Tracheal epithelial cell (primary cell): Measurements from ENCODE around the gene PRR5L. TPM values are rescaled to one million over a fixed set of nuclear protein-coding genes. Genes with fewer than 3 reads are reported as not detected.

ENCODE experiments used
- total RNA-seq: library from RNA; depleted of rRNA; stranded (reverse); fragments of >200 nt; gene quantifications from 2 replicates; pipeline ENCODE4 v1.2.1, GENCODE V29; 2014

The PRR5L gene, protein sequence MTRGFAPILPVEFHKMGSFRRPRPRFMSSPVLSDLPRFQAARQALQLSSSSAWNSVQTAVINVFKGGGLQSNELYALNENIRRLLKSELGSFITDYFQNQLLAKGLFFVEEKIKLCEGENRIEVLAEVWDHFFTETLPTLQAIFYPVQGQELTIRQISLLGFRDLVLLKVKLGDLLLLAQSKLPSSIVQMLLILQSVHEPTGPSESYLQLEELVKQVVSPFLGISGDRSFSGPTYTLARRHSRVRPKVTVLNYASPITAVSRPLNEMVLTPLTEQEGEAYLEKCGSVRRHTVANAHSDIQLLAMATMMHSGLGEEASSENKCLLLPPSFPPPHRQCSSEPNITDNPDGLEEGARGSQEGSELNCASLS
- 13.6 and 51.8 TPM in 2 replicates for total RNA-seq

DNA sequence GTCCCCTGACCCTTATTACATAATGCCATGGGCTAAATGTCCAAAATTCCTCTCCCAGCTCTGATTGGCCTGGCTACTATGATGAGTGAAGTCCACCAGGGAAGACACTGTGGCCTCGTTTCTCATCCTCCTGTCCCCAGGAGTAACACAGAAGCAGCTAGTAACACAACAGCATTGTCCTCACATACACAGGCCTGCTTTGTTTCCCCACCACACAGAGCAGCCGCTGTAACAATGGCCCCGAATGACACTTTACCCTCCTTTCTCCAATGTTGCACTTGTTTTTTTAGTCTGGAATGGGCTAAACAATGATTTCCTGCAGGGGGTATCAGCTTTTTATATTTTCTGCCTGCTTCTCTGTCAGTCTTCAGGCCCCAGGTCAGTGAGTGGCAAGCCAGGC is at the start of gene PRR5L:
PRR5L (plus strand) TSS at position 363 of the 400 bp plus-strand sequence. CDS start 104,834 bp downstream, outside the sequence.

DNA sequence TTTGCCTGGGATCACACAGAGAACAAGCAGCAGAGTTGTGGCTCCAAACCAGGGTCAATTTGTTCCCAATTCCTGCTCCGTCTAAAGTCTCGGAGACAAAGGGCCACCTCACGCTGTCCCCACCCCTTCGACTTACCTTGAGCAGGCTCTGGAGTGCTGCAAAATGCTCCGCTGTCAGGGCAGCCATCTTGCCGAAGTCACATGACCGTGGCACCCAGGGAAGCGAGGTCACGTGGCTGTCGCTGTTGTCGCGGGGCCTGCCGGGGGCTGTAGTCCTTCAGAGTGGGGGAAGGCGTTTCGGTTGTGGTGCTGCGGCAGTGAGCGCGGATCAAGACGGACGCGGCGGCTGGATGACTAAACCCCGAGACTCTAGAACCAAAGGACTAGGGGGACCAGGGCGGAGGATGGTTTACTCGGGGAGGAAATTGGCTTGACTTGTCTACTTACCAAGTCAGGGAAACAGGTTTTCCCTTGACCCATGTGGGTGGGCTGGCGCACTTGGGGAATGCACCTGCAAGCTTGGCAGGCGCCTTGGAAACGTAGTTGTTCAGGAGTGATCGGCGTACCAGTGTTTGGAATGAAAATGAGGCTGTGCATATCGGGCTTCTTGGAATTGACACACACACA is 6.7 kb upstream of the PRR5L start, which contains the start of gene COMMD9:
COMMD9 (minus strand) TSS at position 199 of the 627 bp plus-strand sequence; CDS start at position 187, 12 bp downstream.

DNA sequence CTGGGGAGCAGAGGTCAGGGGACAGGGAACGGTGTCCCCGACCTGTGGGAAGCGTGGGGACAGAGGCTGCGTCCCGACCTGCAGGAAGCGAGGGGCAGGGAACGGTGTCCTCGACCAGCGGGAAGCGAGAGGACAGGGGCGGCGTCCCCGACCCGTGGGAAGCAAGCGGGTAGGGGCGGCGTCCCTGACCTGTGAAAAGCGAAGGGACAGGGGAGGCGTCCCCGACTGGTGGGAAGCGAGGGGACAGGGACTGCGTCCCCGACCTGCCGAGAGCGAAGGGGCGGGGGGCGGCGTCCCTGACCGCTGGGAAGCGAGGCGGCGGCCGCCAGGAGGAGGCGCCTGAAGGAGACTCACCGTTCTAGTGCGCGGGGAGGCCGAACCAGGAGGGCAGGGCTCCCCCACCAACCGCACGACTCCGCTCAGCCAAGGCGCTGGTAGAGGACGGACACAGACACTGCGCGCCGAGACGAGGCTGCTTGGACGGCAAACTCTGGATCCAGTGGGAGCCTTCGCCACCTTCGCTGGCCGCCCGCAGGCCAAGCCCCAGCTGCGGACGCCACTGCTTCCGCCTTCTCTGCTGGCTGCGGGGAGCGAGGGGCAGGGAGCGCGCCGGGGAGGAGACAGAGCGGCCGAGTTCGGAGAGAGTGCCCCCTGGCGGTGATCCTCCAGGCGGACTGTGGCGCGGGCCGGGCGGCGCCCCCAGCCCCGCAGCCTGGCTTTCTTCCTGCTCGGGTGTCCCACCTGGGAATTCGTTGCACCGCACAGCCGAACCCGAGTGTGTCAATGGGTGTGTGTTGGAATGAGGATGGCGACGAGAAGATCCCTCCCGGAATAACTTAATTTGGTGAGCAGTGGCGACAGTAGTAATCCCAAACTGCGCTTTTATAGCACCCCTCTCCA is 213.9 kb downstream of the PRR5L start, which contains the start of gene TRAF6:
TRAF6 (minus strand) TSS at position 579 of the 900 bp plus-strand sequence. CDS start 8,757 bp downstream, outside the sequence.

Other genes with a start within 250 kb of the PRR5L start
- gene COMMD9, start 6.9 kb upstream of the PRR5L start, total RNA-seq = 20.0 and 26.3 TPM in 2 replicates
- 6.8 and 7.5 TPM in 2 replicates for gene TRAF6, start 214.0 kb downstream of the PRR5L start, total RNA-seq